Neural cell (in vitro differentiated cells): ENCODE results near the gene KIF19.

Experiments
- EP300 ChIP-seq: fragments of 450-650 bp; conservative IDR thresholded peaks from 2 replicates; pipeline ENCODE4 v1.6.1; 2014; ENCODE audit warnings: antibody characterized with exemption, mild to moderate bottlenecking, moderate library complexity; ENCODE audit not compliant: poor library complexity, severe bottlenecking
- RAD21 ChIP-seq: fragments of 450-650 bp; conservative IDR thresholded peaks from 2 replicates; pipeline ENCODE4 v1.6.1; 2014; ENCODE audit warnings: antibody characterized with exemption, mild to moderate bottlenecking, moderate library complexity
- TF ChIP-seq, protein P1 (sequence below): fragments of 450-650 bp; IDR thresholded peaks from 2 replicates; pipeline ENCODE4 v1.5.1; 2014; ENCODE audit warnings: antibody characterized with exemption, mild to moderate bottlenecking, moderate library complexity; ENCODE audit not compliant: poor library complexity, severe bottlenecking

DNA sequence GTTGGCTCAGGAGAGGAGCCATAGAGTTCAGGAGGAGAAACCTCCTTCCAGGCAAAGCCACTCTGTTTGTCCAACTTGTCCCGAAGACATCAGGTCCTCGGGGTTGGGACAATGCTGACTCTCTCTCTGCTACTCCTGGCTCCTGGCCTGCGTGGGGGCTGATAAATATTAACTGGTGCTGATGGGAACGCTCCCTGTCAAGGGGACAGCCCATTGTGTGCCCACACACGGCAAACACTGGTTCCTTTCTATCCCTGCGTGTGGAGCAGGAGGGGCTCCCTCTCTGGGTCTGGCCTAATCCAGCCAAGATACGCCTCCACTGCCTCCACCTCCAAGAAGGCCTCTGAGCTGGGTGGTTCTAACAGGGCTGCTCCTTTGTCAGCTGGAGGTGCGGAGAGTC lies 4.4 kb downstream of the KIF19 start:
- TF ChIP-seq, protein P1, sequence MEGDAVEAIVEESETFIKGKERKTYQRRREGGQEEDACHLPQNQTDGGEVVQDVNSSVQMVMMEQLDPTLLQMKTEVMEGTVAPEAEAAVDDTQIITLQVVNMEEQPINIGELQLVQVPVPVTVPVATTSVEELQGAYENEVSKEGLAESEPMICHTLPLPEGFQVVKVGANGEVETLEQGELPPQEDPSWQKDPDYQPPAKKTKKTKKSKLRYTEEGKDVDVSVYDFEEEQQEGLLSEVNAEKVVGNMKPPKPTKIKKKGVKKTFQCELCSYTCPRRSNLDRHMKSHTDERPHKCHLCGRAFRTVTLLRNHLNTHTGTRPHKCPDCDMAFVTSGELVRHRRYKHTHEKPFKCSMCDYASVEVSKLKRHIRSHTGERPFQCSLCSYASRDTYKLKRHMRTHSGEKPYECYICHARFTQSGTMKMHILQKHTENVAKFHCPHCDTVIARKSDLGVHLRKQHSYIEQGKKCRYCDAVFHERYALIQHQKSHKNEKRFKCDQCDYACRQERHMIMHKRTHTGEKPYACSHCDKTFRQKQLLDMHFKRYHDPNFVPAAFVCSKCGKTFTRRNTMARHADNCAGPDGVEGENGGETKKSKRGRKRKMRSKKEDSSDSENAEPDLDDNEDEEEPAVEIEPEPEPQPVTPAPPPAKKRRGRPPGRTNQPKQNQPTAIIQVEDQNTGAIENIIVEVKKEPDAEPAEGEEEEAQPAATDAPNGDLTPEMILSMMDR, result no peak
- TF ChIP-seq RAD21 (no peak), EP300 (no peak)
